NB4 (cell line): ENCODE measurements around the gene ECT2L.
A peak's percentile ranks its signal among the peaks of the same experiment; 100 is the strongest.

ENCODE experiments used
- DNase-seq: peaks from one replicate; pipeline ENCODE4 v3.0.0; 2010; ENCODE audit warnings: low read depth
- H3K4me3 ChIP-seq: one replicate; pipeline ENCODE4 v1.5.1; 2011; ENCODE audit warnings: mild to moderate bottlenecking, low read depth, low read length, moderate library complexity
- MYC ChIP-seq: IDR thresholded peaks from 2 replicates; pipeline ENCODE4 v1.6.1; 2011; ENCODE audit warnings: low read depth, low read length
- POLR2A ChIP-seq: IDR thresholded peaks from 2 replicates; pipeline ENCODE4 v1.6.1; 2011; ENCODE audit warnings: mild to moderate bottlenecking; ENCODE audit not compliant: insufficient read length; ENCODE audit errors: extremely low read depth
- TF ChIP-seq, protein P1 (sequence below): IDR thresholded peaks from 2 replicates; pipeline ENCODE4 v1.6.1; 2011; ENCODE audit warnings: low read depth, low read length
- TF ChIP-seq, protein P2 (sequence below): IDR thresholded peaks from one replicate; pipeline ENCODE4 v1.5.1; 2012; ENCODE audit warnings: low read depth, low read length

The ECT2L gene, protein sequence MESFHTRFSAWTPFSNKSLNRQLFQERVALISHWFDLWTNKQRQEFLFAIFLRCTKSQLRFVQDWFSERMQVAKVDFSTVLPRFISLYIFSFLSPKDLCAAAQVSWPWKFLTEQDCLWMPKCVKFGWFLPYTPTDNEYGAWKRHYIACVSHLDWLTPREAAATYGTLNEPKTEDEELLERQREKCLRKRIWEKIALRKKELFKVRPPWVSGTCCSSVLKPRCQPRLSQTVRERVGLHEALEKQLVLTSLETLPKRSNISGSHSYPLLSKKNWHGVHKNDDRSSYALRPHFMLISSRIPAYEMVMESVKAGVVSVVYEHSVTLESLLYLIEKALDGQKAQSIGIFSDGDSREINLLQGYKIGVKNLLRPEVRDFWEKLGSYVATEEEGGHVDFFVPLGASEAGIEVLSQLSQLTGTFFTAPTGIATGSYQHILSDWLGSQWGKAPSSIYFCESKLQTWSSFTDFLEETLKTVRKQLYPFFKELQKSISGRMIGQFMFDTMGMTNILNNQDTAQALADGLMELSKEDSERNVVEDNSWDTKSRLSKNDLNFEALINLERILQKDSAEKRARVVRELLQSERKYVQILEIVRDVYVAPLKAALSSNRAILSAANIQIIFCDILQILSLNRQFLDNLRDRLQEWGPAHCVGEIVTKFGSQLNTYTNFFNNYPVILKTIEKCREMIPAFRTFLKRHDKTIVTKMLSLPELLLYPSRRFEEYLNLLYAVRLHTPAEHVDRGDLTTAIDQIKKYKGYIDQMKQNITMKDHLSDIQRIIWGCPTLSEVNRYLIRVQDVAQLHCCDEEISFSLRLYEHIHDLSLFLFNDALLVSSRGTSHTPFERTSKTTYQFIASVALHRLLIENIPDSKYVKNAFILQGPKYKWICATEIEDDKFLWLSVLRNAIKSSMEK

DNA sequence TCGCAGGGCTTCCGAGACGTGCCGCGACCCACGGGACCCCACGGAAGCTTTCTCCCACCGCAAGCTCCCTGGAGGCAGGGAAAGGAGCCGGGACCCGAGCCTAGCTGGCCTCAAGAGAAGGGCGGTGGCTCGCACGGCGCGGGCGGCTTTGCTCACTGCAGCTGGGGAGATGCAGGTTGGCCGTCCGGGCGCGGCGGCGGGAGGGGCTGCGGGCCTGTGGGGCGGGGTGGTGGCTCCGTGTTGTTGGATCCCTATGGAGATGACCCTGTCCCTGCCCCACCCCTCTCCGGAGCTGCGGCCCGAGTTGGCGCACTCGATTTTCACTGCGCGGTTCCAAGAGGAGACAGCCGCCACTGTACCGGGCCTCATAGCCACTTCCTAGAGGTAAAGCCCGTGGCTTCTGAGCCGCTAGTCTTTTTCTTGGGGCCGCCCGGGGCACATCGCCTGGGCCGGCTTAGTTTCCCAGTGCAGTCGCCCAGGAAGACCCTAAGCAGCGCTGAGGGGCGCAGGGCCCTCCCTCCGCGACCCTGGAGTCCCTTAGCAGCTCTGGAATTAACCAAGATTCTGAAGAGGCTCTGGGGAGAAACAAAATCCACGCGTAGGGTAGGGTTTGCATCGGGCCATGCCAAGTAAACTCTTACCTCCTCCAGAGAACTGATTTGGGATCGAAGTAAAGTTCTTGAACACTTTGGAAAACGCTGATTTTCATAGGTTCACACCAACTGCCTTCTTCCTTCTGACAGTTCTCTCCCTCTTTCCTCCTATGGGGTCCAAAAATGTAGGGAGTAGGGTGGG lies at the start of gene ECT2L:
Gene ECT2L, plus strand, starts transcription at position 279 of the 795 bp plus-strand sequence. CDS start 17,188 bp downstream, outside the sequence.
- TF ChIP-seq, protein P1, sequence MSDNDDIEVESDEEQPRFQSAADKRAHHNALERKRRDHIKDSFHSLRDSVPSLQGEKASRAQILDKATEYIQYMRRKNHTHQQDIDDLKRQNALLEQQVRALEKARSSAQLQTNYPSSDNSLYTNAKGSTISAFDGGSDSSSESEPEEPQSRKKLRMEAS = no peak
- TF ChIP-seq MYC = no peak
- TF ChIP-seq, protein P2, sequence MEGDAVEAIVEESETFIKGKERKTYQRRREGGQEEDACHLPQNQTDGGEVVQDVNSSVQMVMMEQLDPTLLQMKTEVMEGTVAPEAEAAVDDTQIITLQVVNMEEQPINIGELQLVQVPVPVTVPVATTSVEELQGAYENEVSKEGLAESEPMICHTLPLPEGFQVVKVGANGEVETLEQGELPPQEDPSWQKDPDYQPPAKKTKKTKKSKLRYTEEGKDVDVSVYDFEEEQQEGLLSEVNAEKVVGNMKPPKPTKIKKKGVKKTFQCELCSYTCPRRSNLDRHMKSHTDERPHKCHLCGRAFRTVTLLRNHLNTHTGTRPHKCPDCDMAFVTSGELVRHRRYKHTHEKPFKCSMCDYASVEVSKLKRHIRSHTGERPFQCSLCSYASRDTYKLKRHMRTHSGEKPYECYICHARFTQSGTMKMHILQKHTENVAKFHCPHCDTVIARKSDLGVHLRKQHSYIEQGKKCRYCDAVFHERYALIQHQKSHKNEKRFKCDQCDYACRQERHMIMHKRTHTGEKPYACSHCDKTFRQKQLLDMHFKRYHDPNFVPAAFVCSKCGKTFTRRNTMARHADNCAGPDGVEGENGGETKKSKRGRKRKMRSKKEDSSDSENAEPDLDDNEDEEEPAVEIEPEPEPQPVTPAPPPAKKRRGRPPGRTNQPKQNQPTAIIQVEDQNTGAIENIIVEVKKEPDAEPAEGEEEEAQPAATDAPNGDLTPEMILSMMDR = no peak
- TF ChIP-seq POLR2A = no peak

GRCh38 chr6:138752017-138752416 lies 43.9 kb upstream of the ECT2L start:
- peak; percentile 18 for DNase-seq
- TF ChIP-seq, protein P1 = no peak
- TF ChIP-seq, protein P2 = peak; percentile 35
- H3K4me3 ChIP-seq = no peak overlapping the region

More for the DNA sequence above, at the start of gene ECT2L:
- H3K4me3 ChIP-seq = no peak within 1 kb of the TSS
- no peak for DNase-seq

DNA sequence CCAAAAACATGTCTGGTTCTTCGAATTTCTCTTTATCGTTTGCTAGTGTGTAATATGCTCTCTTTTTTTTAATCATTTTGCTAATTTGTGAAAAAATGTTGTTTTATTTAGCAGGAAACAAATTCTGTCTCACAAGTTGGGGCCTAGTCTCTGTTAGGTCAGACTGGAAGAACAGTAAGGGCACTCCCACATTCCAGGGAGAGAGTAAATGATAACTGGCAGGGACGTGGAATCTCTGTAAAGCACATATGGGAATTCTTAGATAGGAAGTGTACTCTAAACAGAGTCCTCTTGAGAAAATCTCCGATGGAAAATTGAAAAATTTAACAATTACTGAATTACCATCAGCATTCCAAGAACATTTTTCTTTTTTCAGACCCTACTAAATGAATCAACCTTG lies 38.8 kb upstream of the ECT2L start:
- H3K4me3 ChIP-seq = no peak overlapping the region

DNA sequence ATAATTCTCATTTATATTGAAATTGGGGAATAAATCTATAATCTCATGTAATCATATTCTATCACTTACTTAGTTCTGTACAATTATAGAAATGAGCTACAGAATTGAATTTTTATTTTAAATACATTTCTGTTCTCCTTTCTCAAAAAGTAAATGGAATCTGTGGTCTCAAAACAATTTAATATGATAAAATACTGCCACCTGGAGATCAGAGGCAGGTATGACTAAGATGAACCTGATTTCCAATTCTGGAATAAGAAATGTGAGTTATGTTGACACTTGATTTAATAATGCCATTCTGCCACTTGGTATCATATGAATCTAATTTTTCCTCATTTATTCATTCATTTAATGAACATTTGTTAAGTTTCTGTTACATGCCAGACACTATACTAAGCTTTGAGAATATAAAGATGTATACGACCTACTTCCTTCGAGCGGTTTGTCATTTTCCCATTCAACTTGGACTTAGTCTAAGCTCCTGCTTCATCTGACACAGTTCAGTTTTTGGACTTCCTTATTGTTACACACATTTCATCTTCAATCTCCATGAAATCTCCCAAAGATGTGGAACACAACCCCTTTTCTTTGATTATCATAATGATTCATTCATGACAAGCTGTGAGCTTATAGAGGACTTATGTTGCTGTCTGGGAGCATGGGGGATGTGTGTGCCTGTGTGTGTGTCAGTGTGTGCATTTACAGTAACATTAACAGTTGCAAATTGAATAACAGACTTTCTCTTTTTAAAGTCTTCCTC lies 29.8 kb upstream of the ECT2L start:
- no peak overlapping the region for H3K4me3 ChIP-seq
- peak; percentile 54 for DNase-seq
- no peak for TF ChIP-seq POLR2A
- TF ChIP-seq, protein P2 = peak; percentile 40

More for the DNA sequence above, 38.8 kb upstream of the ECT2L start:
- TF ChIP-seq, protein P2 = no peak
- no peak for TF ChIP-seq POLR2A
- TF ChIP-seq, protein P1 = no peak
- TF ChIP-seq MYC = no peak
- no peak for DNase-seq

- DNase-seq = no peak
- no peak overlapping the region for H3K4me3 ChIP-seq
- TF ChIP-seq, protein P2 = no peak
- no peak for TF ChIP-seq POLR2A
- no peak for TF ChIP-seq MYC
- TF ChIP-seq, protein P1 = no peak
Measured at GRCh38 chr6:138769102-138769676, 26.7 kb upstream of the ECT2L start.
